Spleen (tissue), 7 donors: ENCODE measurements around the gene OBSCN.
A peak's percentile ranks its signal among the peaks of the same experiment; 100 is the strongest.

Experiments
- POLR2A ChIP-seq, 3 donors: fragments of 450-650 bp; IDR thresholded peaks; one replicate each; pipeline ENCODE4 v1.5.1; 2017; ENCODE audit warnings: antibody characterized with exemption in 3 of 3, mild to moderate bottlenecking in 1 of 3
- POLR2AphosphoS5 ChIP-seq, 3 donors: sonication (generic); formaldehyde crosslinking; IDR thresholded peaks; one replicate each; pipeline ENCODE4 v1.5.1; 2017; ENCODE audit warnings: antibody characterized with exemption in 3 of 3
- TF ChIP-seq, protein P1 (sequence below), 11 experiments: fragments of 200-600 bp in 7 of 11; fragments of 450-650 bp in 4 of 11; sonication (generic) in 4 of 11; IDR thresholded peaks in 8 of 11; conservative IDR thresholded peaks in 3 of 11; 1 replicate in 7 of 11; 2 replicates in 4 of 11; pipeline versions ENCODE4 v1.4.0 to v1.8.0; 2016 to 2021; ENCODE audit warnings: antibody characterized with exemption in 11 of 11, inconsistent platforms in 4 of 11, mild to moderate bottlenecking in 1 of 11
- donor health status: DM: no; HTN: no; CAD: no; lungs with moderate emphysema.
- donor health status: DM: no; HTN: no; CAD: no.
- donor health status: DM: no; HTN: no; CAD: no.

DNA sequence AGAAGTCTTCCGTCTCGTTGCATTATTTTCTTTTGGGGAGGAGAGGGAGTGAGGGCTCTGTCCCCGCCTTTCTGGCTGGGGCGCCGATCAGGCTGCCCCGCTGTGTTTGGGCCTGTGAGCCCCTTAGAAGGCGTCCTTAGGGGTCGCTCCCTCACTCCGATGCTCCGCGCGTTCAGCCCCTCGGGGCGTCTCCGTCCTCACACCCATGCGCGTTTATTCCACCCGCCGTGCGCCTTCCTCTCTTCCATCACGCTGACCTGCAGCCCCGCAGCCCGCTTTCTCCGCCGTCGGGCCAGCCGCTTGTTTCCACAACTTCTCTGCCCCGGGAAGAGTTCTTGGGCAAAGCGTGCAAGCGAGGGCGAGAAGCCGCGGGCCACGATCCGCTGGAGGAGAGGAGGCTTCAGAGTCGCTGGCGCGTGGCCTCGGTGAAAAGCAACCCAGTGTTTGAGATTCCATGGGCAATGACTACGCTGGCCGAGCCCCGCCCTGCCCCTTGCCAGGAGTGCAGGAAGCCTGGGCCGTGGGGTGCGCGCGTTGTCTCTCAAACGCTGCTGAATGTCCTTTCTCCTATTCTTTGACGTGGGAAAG lies 171.1 kb downstream of the OBSCN start:
- TF ChIP-seq, protein P1, sequence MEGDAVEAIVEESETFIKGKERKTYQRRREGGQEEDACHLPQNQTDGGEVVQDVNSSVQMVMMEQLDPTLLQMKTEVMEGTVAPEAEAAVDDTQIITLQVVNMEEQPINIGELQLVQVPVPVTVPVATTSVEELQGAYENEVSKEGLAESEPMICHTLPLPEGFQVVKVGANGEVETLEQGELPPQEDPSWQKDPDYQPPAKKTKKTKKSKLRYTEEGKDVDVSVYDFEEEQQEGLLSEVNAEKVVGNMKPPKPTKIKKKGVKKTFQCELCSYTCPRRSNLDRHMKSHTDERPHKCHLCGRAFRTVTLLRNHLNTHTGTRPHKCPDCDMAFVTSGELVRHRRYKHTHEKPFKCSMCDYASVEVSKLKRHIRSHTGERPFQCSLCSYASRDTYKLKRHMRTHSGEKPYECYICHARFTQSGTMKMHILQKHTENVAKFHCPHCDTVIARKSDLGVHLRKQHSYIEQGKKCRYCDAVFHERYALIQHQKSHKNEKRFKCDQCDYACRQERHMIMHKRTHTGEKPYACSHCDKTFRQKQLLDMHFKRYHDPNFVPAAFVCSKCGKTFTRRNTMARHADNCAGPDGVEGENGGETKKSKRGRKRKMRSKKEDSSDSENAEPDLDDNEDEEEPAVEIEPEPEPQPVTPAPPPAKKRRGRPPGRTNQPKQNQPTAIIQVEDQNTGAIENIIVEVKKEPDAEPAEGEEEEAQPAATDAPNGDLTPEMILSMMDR (IDR thresholded peaks at IDR 0.05 in 8 of 11, conservative IDR thresholded peaks at IDR 0.05 in 3 of 11): peak in 3 of 11 experiments; percentile 5 to 43 (median 24)
- TF ChIP-seq POLR2A (IDR thresholded peaks at IDR 0.05) (no peak), POLR2AphosphoS5 (IDR thresholded peaks at IDR 0.05) (peak in 1 of 3 donors; percentile 24)
